ENCODE data around the gene PDE7B. TPM values are rescaled to one million over a fixed set of nuclear protein-coding genes. Genes with fewer than 3 reads are reported as not detected.

PDE7B gene
- total and polyA plus RNA-seq, 9 of the 15 experiments (the other 6 are each of a cell fraction or from before 2014, with no cell fraction given), result 0.01 TPM; not detected in 8

- no peak for TF ChIP-seq NFE2L1 (tag; IDR thresholded peaks at IDR 0.05; ENCODE audit: borderline replicate concordance, low read depth)
- no peak for TF ChIP-seq RBFOX2 (IDR thresholded peaks at IDR 0.05; ENCODE audit: low read depth, low read length)
- 0 out of 2 replicates have a peak, but pooled peaks have one; percentile 5 for TF ChIP-seq CREM (IDR thresholded peaks at IDR 0.05; ENCODE audit: low read depth)
- TF ChIP-seq MEF2A (IDR thresholded peaks at IDR 0.05; ENCODE audit: control insufficient read depth, low read depth, low read length), result no peak
- TF ChIP-seq HDAC6 (IDR thresholded peaks at IDR 0.05; ENCODE audit: low read depth, low read length), result no peak
- no peak for TF ChIP-seq HNRNPK (IDR thresholded peaks at IDR 0.05; ENCODE audit: low read depth, low read length, poor library complexity, severe bottlenecking)
- no peak for TF ChIP-seq JUND (IDR thresholded peaks at IDR 0.05; ENCODE audit: borderline replicate concordance, low read depth, low read length)
- no peak for TF ChIP-seq JUND (tag; IDR thresholded peaks at IDR 0.05; ENCODE audit: borderline replicate concordance, low read depth, low read length)
- TF ChIP-seq ZNF609 (CRISPR knock-in tag; IDR thresholded peaks at IDR 0.05; ENCODE audit: borderline replicate concordance), result no peak
- TF ChIP-seq ELF4 (CRISPR knock-in tag; IDR thresholded peaks at IDR 0.05), result no peak
- no peak for TF ChIP-seq MLLT1 (IDR thresholded peaks at IDR 0.05)
- no peak for TF ChIP-seq KDM2B (CRISPR knock-in tag; IDR thresholded peaks at IDR 0.05)
- TF ChIP-seq GTF3C2 (IDR thresholded peaks at IDR 0.05; ENCODE audit: borderline replicate concordance, extremely low read depth, insufficient read length), result no peak
- TF ChIP-seq RHOXF2B (CRISPR knock-in tag; conservative IDR thresholded peaks at IDR 0.05), result no peak
Measured at GRCh38 chr6:136226027-136226673, 374.6 kb downstream of the PDE7B start (continued).
